ENCODE results near the gene MECP2.
"Not testable (repeated sequence)": the region's sequence is repeated elsewhere in the genome, so short reads cannot be mapped to it uniquely, and the experiment has no call there.

The MECP2 gene

GRCh38 chrX:153981771-153982533, 115.6 kb downstream of the MECP2 start:
- FAIRE-seq (no peak), DNase-seq (ENCODE audit: insufficient read length, low spot score) (no peak)
- TF ChIP-seq POLR2A (IDR thresholded peaks at IDR 0.05; ENCODE audit: low read depth, low read length): no peak

GRCh38 chrX:153981231-153981630, 116.3 kb downstream of the MECP2 start:
- DNase-seq (ENCODE audit: insufficient read length, low spot score) (no peak), FAIRE-seq (no peak)
- TF ChIP-seq POLR2A (IDR thresholded peaks at IDR 0.05; ENCODE audit: low read depth, low read length): no peak

- FAIRE-seq; DNase-seq (ENCODE audit: insufficient read length, low spot score): not testable (repeated sequence)
These were observed 117.1 kb downstream of the MECP2 start for GRCh38 chrX:153980394-153980793.

- no peak for TF ChIP-seq POLR2A (IDR thresholded peaks at IDR 0.05; ENCODE audit: low read depth, low read length)
- DNase-seq (ENCODE audit: insufficient read length, low spot score): no peak
- no peak for FAIRE-seq
These were observed 122.7 kb downstream of the MECP2 start for GRCh38 chrX:153974726-153975286.

- FAIRE-seq: no peak
- no peak for DNase-seq (ENCODE audit: insufficient read length, low spot score)
These were observed 123.4 kb downstream of the MECP2 start for GRCh38 chrX:153974003-153974725.

GRCh38 chrX:153973127-153974002, 124.2 kb downstream of the MECP2 start:
- DNase-seq (ENCODE audit: insufficient read length, low spot score) (no peak), FAIRE-seq (no peak)

More at GRCh38 chrX:153974003-153974725, 123.4 kb downstream of the MECP2 start:
- TF ChIP-seq POLR2A (IDR thresholded peaks at IDR 0.05; ENCODE audit: low read depth, low read length): no peak

GRCh38 chrX:153972368-153973126, 125.0 kb downstream of the MECP2 start, which contains the start of gene TMEM187:
TSS of gene TMEM187 (plus strand) at chrX:153972754. CDS start at chrX:153982063, 9,309 bp downstream.
- DNase-seq (ENCODE audit: insufficient read length, low spot score): peak; percentile 86
- peak; percentile 39; the same call in 1 of the 2 replicates for TF ChIP-seq POLR2A (IDR thresholded peaks at IDR 0.05; ENCODE audit: low read depth, low read length)
- FAIRE-seq: no peak

More at GRCh38 chrX:153973127-153974002, 124.2 kb downstream of the MECP2 start:
- TF ChIP-seq POLR2A (IDR thresholded peaks at IDR 0.05; ENCODE audit: low read depth, low read length): no peak
